Fibroblast of the aortic adventitia (primary cell): Measurements from ENCODE around the gene GJA3. TPM values are rescaled to one million over a fixed set of nuclear protein-coding genes. Genes with fewer than 3 reads are reported as not detected.

Experiments
- DNase-seq: peaks from one replicate; pipeline ENCODE4 v3.0.0-alpha.2; 2010; ENCODE audit warnings: low read depth
- H3K4me3 ChIP-seq: 2 replicates; pipeline ENCODE4 v1.5.1; 2011; ENCODE audit warnings: low read depth, mild to moderate bottlenecking, control low read depth, low read length, moderate library complexity
- CTCF ChIP-seq: IDR thresholded peaks from 2 replicates; pipeline ENCODE4 v1.5.1; 2011; ENCODE audit warnings: mild to moderate bottlenecking, low read length, control low read depth, inconsistent platforms; ENCODE audit not compliant: insufficient read depth
- total RNA-seq: library from RNA; depleted of rRNA; stranded (reverse); fragments of >200 nt; gene quantifications from 2 replicates; pipeline ENCODE4 v1.2.3, GENCODE V29; 2012; ENCODE audit warnings: low replicate concordance

GJA3 gene
- 0.82 and 0.90 TPM in 2 replicates for total RNA-seq

GRCh38 chr13:20160306-20161274, at the start of gene GJA3:
TSS of gene GJA3 (minus strand) at chr13:20161052. CDS start at chr13:20143288, 17,764 bp downstream.
- no peak for TF ChIP-seq CTCF
- H3K4me3 ChIP-seq: peak within 1 kb of the TSS; percentile 62
- DNase-seq: no peak

- H3K4me3 ChIP-seq: no peak overlapping the region
- TF ChIP-seq CTCF: no peak
- DNase-seq: no peak
These were observed 49.1 kb upstream of the GJA3 start for GRCh38 chr13:20209948-20210347.

GRCh38 chr13:20206698-20207235, 45.9 kb upstream of the GJA3 start:
- no peak overlapping the region for H3K4me3 ChIP-seq
- TF ChIP-seq CTCF: no peak

GRCh38 chr13:20206065-20206697, 45.3 kb upstream of the GJA3 start:
- H3K4me3 ChIP-seq: no peak overlapping the region
- DNase-seq: no peak
- TF ChIP-seq CTCF: no peak

More at GRCh38 chr13:20206698-20207235, 45.9 kb upstream of the GJA3 start:
- no peak for DNase-seq

- no peak overlapping the region for H3K4me3 ChIP-seq
- no peak for DNase-seq
- TF ChIP-seq CTCF: no peak
These were observed 37.9 kb upstream of the GJA3 start for GRCh38 chr13:20198781-20199180.

- DNase-seq: peak; percentile 72
- H3K4me3 ChIP-seq: no peak overlapping the region
- TF ChIP-seq CTCF: peak; percentile 86
These were observed 36.5 kb upstream of the GJA3 start for GRCh38 chr13:20197361-20197834.
